ENCODE data around the gene NOC4L.

GRCh38 chr12:132166093-132166492 is 21.8 kb downstream of the NOC4L start:
- TF ChIP-seq CTCF (IDR thresholded peaks at IDR 0.05) (no peak), POLR2A (IDR thresholded peaks at IDR 0.05) (no peak), EP300 (IDR thresholded peaks at IDR 0.05) (no peak), POLR2AphosphoS5 (IDR thresholded peaks at IDR 0.05) (no peak)
